Activated CD8-positive, alpha-beta memory T cell treated with anti-CD3 and anti-CD28 coated beads for 48 hours (primary cell): Measurements from ENCODE around the gene SLAMF1.
"Not testable (repeated sequence)": the region's sequence is repeated elsewhere in the genome, so short reads cannot be mapped to it uniquely, and the experiment has no call there.

Source experiments
- DNase-seq, 3 experiments: peaks; one replicate each; pipeline ENCODE4 v3.0.0-alpha.2; 2020; ENCODE audit warnings: low read depth in 2 of 3, low spot score in 2 of 3

The SLAMF1 gene

DNA sequence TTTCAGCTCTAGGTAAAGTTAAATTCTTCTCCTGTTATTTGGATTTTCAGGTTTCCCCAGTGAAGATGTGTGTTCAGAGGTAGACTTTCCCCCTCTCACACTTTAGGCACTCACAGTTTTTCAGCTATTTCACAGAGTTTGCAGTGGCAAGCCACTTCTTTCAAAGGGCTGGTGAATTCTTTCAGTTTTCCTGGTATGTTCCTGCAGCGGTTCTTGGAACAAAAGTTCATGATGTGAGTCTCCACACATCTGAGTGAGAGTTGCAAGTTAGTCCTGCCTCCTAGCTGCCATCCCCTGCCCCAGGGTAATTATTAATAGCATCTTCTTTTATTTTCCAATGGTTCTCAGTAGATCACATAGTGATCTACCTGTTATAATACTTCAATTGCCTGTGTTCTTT lies 40.2 kb downstream of the SLAMF1 start:
- no peak for DNase-seq

GRCh38 chr1:160605792-160606479 lies 40.9 kb downstream of the SLAMF1 start:
- no peak for DNase-seq

GRCh38 chr1:160605205-160605604 lies 41.6 kb downstream of the SLAMF1 start:
- DNase-seq, result no peak

- no peak for DNase-seq
These were observed 49.1 kb downstream of the SLAMF1 start for GRCh38 chr1:160597705-160598104.

DNA sequence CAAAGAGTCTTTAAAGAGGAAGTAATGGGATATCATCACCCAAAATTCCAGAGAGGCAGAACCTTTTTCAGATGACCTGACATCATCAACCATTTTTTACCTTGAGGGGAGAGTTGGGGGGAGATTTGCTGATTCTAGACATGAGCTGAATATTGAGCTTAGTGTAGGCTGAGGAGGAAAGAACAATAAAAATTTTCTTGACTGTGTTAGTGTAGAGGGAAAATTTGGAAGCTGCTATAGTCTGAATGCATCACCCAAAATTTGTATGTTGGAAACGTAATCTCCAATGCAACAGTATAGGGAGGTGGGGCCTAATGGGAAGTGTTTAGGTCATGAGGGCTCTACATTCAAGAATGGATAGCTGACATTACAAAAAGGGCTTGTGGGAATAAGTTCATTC lies 49.8 kb downstream of the SLAMF1 start:
- no peak for DNase-seq

GRCh38 chr1:160590488-160590887 lies 56.4 kb downstream of the SLAMF1 start:
- no peak for DNase-seq

DNA sequence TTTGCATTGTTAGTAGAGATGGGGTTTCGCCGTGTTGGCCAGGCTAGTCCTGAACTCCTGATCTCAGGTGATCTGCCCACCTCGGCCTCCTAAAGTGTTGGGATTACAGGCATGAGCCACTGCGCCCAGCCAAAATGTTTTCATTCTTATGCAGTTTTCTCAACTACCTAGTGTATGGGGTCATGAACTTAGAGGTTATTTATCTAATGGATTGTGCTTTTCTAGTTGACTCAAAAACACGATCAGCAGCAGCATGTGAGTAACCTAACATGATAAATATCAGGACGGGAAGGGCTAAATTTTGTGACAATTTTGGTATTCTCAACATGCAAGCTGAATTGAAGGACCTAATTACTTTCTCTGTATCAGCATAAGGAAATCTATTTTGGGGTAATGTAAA lies 58.4 kb downstream of the SLAMF1 start:
- DNase-seq, result no peak

DNA sequence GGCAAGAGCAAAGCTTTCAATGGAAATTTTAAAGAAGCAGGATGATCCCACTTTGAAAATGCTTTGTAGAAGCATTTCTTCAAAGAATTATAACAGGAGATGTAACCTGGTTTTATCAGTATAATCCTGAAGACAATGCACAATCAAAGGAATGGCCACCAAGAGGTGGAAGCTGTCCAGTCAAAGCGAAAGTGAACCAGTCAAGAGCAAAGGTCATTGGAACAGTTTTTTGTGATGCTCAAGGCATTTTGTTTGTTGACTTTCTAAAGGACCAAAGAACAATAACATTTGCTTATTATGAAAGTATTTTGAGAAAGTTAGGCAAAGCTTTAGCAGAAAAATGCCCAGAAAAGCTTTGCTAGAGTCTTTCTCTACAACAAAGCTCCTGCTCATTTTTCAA lies 62.1 kb downstream of the SLAMF1 start:
- DNase-seq, result no peak

DNA sequence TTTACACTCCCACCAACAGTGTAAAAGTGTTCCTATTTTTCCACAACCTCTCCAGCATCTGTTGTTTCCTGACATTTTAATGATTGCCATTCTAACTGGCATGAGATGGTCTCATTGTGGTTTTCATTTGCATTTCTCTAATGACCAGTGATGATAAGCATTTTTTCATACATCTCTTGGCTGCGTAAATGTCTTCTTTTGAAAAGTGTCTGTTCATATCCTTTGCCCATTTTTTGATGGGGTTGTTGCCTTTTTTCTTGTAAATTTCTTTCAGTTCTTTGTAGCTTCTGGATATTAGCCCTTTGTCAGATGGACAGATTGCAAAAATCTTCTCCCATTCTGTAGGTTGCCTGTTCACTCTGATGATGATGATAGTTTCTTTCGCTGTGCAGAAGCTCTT lies 63.9 kb downstream of the SLAMF1 start:
- DNase-seq, result not testable (repeated sequence)

DNA sequence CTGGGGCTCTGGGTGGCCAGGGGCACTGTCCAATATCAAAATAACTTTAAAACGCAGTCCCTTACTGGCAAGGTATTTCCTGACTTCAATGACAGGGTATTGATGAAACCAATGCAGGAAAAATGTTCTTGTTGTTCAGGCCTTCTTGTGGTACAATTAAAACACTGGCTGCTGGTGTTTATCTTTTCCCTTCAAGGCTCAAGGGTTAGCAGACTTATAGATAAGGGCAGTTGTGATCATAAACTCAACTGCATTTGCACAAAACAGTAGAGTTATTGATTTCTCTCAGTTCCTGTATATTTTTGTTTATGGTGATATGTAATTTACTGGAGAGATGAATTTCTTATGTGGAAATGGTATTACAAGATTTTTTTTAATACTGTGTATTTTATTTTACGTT lies 64.9 kb downstream of the SLAMF1 start:
- DNase-seq, result no peak

DNA sequence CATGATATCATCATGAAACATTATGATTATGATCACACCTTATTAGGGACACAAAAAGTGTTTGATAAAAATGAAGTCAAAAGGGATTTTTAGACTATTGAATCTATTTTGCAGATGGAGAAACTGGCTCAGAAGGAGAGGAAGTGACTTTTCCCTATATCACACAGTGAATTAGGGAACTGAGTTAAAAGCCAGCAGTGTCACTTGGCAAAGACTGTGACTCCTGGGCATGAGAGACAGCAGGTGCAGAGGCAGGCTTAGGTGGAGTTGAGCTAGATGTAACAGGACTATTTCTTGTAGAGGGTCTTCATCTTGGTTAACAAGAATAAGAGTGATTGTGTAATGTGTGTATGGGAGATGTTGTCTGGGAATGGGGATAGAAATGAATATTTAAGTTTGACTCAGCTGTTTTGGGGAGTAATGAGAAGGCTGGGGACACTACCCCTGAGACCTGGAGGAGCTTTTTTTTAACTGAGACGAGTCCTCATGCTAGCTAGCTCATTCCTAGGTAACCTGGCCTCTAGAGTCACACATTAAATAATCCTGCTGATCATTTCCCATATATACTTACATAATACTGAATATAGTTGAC lies 66.5 kb downstream of the SLAMF1 start:
- no peak for DNase-seq

DNA sequence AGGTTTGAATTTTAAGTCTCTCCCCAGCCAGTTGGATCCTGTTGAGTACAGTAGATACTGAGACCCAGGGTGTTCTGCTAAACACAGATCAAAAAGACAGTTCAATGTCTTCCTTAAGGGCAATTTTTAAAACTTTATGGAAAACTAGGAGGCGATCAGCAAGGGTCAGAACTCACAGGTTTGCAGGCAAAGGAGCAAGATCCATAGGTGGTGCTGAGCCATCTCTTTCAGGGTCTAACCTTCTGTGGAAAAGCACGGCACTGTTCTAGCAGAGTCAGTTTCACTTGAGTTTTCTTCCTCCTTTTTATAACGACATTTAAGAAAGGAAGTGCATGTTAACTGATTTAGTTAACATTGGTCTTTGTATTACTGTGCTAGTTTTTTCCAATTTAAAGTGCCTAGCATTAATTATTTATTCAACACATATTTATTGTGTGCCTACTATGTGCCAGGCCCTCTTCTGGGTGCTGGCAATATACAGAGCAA lies 67.6 kb downstream of the SLAMF1 start, which contains the start of gene CD84:
Gene CD84 (minus strand): TSS at position 281 of the 486 bp plus-strand sequence. CDS start 59 bp downstream, at position 222.
- no peak for DNase-seq

DNA sequence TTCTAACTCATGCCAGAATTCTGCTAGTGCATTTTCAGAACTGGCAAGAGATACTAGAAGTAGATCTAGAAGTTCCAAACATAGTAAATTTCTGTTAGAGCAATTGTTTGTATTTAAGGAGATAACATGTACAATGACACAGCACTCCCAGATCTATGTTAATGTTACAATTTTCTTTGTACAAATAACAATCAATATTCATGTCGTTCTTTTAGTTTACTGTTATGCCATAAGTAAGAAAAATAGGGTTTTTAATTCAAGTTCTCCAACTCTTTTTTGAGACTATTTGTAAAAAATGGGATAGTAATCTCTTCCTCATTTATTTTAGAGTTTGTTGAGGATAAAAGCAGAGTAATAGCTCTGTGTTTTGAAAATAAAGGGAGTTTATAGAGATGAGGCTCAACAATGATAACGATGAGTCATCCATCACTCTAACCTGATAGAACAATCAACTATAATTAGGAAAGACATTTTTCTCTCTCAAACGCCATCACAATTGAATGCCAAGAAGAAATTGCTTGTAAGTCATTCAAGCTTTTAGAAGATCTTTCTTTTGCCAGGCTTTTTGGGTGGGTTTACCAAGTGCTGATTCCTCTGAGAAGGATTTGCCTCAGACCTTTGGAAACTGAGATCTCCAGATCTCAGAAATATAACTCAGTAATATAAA lies 68.2 kb downstream of the SLAMF1 start:
- no peak for DNase-seq

GRCh38 chr1:160578175-160578524 lies 68.7 kb downstream of the SLAMF1 start:
- DNase-seq, result no peak

DNA sequence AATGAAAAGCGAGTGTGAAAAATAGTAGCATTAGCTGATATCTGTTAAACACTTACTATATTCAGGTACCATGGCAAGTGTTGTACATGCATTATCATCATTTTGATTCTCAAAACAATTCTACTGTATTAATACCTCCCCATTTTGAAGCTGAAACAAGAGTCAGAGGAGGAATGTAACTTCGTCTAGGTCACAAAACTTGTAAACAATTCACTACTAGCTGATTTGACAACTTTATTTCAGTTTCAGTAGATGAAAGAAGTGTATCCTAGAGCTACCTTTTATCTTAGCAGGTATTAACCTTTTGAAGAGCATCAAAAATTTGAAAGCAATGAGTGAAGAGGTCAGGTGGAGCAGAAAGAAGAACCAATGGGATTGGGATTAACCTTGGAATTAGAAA lies 69.2 kb downstream of the SLAMF1 start:
- DNase-seq, result no peak

GRCh38 chr1:160576884-160577283 lies 70.0 kb downstream of the SLAMF1 start:
- no peak for DNase-seq

GRCh38 chr1:160576390-160576789 lies 70.5 kb downstream of the SLAMF1 start:
- no peak for DNase-seq

DNA sequence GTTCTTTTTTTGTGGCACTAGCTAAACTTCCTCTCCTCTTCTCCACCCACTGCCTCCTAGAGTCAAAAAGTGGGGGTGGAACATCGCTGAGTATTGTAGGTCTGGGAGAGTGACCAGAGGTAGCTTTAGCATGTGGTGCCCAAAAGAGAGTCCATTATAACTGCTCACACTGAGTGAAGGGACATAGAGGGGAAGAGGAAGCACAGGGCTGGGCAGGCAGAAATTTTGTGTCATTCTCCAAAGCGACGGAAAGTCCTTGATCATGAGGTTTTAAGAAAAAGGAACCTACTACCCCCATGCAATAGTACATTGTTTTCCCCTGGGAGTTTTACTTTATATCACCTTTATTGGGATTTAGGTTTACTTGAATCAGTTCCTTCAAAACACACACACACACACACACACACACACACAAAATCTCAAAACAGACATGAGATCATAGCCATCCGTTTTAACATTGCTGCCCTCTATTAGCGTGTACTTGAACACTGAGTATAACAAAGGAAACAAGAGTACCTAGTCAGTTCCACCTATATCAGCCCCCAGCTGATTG lies 71.7 kb downstream of the SLAMF1 start:
- DNase-seq, result no peak

DNA sequence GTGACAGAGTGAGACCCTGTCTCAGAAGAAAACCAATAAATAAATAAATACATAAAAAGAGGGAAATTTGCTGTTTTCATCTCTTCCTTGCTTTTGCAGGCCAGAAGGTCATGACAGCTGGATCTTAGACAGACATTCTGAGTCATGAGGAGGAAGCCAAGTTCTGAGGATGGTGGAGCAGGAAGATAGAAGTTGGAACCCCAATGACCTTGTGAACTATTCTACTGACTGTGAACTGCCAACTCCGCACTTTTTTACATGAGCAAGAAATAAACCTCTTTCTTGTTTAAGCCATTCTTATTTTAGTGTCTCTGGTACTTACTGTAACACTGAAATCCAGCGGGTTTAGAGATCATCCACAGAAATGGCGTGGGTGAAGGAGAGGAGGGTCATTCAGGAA lies 76.0 kb downstream of the SLAMF1 start:
- no peak for DNase-seq

DNA sequence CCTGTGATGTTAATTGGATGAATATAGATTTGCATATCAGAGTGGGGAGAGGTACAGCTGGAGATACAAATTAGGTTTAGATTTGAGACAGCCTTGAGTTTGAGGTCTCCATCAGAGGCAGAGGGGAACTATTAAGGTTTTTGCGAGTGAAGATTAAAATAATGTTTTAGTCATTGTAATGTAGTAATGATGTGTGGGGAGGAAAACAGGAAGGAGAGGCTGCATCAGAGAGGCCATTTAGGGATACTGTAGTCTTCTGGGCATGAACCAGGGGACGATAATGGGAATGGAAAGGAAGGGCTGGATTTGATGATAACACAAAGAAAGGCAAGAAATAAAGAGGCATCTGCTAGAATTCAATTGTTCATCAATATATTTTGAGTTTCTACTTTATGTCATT lies 77.0 kb downstream of the SLAMF1 start:
- DNase-seq, result no peak

DNA sequence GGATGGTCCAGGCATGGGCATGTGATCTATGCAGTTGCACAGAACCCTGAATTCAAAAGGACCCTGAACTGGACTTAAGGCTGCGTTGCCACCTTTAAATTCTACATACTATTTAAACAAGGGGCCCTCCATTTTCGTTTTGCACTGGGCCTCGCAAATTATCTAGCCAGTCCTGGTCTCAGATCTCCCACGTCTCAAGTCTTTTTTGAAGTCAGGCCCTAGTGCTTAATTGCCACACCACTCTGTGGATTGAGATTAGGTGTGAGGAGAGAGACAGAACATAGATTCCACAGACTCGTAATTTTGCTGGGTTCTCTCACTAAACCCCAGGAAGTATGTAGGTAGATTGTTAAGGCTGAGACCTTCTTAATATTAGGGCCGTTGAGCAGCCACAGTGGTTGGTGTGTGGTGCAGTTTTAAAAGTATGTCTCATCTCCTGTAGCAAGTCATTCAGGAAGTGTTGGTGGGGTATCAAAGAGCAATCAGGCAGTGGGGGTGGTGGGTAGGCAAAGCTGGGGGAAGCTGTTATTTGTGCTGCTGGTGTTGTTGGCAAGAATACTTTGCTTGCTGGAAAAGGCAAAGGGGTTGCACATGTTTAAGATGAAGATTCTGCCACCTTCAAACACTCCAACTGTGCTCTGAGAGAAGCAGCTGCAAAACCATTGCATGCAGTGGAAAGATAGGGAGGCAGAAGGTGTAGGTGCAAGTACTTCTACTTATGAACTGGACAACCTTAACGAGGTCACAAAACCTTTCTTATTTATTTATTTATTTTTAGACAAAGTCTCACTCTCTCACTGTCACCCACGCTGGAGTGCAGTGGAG lies 78.8 kb downstream of the SLAMF1 start:
- peak in 2 of 3 experiments; percentile 30 to 45 for DNase-seq
